Left colon (tissue), 2 donors: ENCODE results near the gene ITPA. TPM values are rescaled to one million over a fixed set of nuclear protein-coding genes. Genes with fewer than 3 reads are reported as not detected.

Experiments
- ATAC-seq: fragments of 200-7000 bp; cut with Tn5 transposase; one replicate; pipeline ENCODE4 v1.9.1; 2020; ENCODE audit warnings: mild to moderate bottlenecking, moderate library complexity
- DNase-seq, 2 donors: peaks; one replicate each; pipeline ENCODE4 v3.0.0-alpha.2; 2020
- intact Hi-C, 2 donors: fragments of 100-400 bp; cut with DNase I in 1 of 2; cut with micrococcal nuclease in 1 of 2; formaldehyde crosslinking; loops; one replicate each; pipeline versions ENCODE4 v1.11.2 to v1.14.0; 2022; cut with DNase I, micrococcal nuclease
- total RNA-seq, 2 donors: library from RNA; stranded (reverse); fragmentation: NEBNext Ultra II Directional; extraction: Animal tissue kit (Norgen Biotek cat#: 25700); gene quantifications; one replicate each; pipeline ENCODE4 v1.2.1, GENCODE V29; 2021
- donor health status: DM: no; HTN: no; CAD: no.
- donor health status: DM: yes; HTN: yes; CAD: no.

ITPA gene
- total RNA-seq, 2 donors from 2014 or later: 44.8 to 46.3 TPM

DNA sequence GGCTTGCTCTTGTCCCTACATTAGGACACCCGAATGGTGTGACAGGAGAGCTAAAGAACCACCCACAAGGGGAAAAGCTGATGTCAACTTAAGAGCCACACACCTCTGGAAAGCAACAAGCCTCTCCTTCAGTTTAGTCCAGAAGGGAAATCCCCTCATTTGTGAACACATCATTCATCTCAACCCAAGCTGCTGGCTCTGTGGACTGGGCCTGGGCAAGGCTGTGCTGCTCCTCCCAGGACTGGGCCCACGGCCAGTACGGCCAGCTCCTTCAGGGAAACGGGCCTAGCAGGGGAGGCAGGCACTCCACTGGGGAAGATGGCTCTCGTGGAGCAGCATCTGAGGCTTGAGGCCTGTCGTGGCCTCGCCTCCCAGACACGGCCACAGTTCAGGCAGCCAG is 42.5 kb downstream of the ITPA start:
- ATAC-seq: no peak
- intact Hi-C loops: no loop called here

DNA sequence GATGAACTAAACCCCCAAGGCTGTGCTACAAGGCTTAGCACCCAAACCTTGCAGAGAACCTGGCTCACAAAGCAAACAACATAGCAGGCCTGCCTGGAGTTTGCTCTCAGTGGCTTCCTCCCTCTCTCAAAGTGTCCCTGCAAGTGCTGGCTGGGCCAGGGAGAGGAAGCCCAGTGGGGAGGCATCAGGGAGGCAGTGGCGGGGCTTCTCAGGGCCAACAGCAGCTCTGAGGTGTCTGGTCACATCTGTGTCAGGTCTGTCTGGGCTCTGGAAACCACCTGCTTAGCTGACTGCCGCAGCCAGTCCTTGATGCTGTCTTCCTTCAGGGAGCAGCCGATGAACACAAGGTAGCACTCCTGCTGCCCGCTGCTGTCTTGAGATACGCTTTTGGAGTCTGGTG is 46.4 kb downstream of the ITPA start:
- intact Hi-C loops: no loop called here
- ATAC-seq (no peak), DNase-seq (no peak)

More for the DNA sequence above, 42.5 kb downstream of the ITPA start:
- no peak for DNase-seq

DNA sequence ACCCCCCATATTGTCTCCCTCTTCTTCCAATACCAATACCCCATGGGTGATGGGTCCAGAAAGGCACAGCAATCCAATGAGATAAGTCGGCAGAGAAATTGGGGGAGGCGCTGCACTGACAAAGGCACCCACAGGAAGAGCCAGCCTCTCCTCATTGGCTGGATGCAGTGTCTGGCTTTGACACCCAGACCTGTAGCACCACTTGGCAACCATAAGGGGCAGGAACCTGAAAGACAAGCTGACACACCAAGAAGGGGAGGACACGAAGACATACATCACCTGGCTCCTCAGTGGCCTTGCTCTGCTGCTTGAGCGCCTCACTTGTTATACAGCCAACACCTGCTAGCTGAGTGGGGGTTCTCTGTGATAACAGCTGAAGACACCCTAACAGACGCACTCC is 49.1 kb downstream of the ITPA start:
- intact Hi-C loops: no loop called here
- DNase-seq (no peak), ATAC-seq (no peak)

DNA sequence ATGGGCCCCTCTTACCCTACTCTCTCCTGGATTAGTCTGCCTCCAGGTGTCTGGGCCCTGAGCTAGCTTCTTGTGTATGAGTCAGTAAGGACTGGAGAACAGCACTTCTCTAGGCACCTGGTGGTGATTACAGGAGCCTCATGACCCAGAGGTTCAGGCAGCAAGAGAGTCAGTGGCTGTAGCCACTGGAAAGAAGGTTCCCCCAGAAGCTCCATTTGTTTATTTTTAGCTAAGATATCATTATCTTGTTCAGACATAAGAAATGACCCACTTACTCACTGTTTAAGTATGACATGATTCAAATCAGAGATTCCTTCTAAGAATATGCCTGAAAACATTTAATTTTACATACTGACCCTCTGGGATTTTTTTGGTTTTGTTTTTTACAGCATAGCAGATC is 53.3 kb downstream of the ITPA start:
- no peak for DNase-seq
- intact Hi-C loops: no loop called here
- ATAC-seq: no peak

DNA sequence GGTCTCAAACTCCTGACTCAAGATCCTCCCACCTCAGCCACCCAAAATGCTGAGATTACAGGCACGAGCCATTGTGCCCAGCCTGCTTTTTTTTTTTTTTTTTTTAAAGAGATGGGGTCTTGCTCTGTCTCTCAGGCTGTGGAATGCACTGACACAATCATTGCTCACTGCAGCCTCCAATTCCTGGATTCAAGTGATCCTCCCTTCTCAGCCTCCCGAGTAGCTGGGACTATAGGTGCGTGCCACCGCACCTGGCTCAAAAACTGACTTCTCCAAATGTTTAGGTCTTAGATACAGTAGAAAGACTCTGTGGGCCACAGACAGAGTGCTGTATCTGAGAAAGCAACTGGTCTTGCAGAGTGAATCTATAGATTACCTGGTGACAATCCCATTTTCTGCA is 60.8 kb downstream of the ITPA start:
- intact Hi-C loops: loop anchor here in 1 of 2 donors (10.0 kb wide), 1 partner anchor 45 kb away; no protein-coding TSS in a partner anchor
- DNase-seq (no peak), ATAC-seq (no peak)

DNA sequence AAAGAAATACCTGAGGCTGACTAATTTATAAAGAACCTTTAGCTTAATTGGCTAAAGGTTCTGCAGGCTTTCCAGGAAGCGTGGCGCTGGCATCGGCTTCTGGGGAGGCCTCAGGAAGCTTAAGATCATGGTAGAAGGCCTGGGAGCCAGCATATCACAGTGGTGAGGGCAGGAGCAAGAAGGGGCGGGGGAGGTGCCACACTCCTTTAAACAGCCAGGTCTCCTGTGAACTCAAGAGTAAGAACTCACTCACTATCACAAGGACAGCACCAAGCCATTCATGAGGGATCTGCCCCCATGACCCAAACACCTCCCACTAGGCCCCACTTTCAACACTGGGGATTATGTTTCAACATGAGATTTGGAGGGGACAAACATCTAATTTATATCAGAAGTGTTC is 64.1 kb downstream of the ITPA start:
- DNase-seq: no peak
- intact Hi-C loops: loop anchor here in 1 of 2 donors (10.0 kb wide), 1 partner anchor 49 kb away; no protein-coding TSS in a partner anchor
- no peak for ATAC-seq

Other genes starting within 250 kb of the ITPA start
- gene GNRH2, start 165.9 kb upstream of the ITPA start, total RNA-seq: under 1 TPM in 1 of 2 donors, not detected in 1; 0.64 TPM
- 10 to 100 TPM; 33.1 to 44.1 TPM for gene MRPS26, start 163.4 kb upstream of the ITPA start, total RNA-seq
- gene OXT, start 137.9 kb upstream of the ITPA start, total RNA-seq: not detected
- gene AVP, start 124.8 kb upstream of the ITPA start, total RNA-seq: not detected
- 10 to 100 TPM; 15.4 to 16.5 TPM for gene FASTKD5, start 49.6 kb upstream of the ITPA start, total RNA-seq
- 1 to 10 TPM; 6.6 to 6.8 TPM for gene UBOX5, start 49.6 kb upstream of the ITPA start, total RNA-seq
- 10 to 100 TPM in 1 of 2 donors, 1 to 10 TPM in 1; 5.5 to 10.9 TPM for gene LZTS3, start 35.9 kb upstream of the ITPA start, total RNA-seq
- 10 to 100 TPM; 50.4 to 70.3 TPM for gene DDRGK1, start 4.8 kb upstream of the ITPA start, total RNA-seq
- under 1 TPM; 0.56 to 0.89 TPM for gene SLC4A11, start 29.7 kb downstream of the ITPA start, total RNA-seq
- gene DNAAF9, start 198.2 kb downstream of the ITPA start, total RNA-seq: 1 to 10 TPM; 1.6 to 5.1 TPM